GM12875 (cell line): ENCODE measurements around the gene IFRD1.
"Not testable (repeated sequence)": the region's sequence is repeated elsewhere in the genome, so short reads cannot be mapped to it uniquely, and the experiment has no call there.

Experiments used
- H3K4me3 ChIP-seq: one replicate; pipeline ENCODE4 v1.5.1; 2011; ENCODE audit warnings: low read depth, low read length, control low read depth
- CTCF ChIP-seq: IDR thresholded peaks from 2 replicates; pipeline ENCODE4 v1.5.1; 2011; ENCODE audit warnings: low read depth, mild to moderate bottlenecking, control low read depth, inconsistent platforms, low read length, moderate library complexity, borderline replicate concordance; ENCODE audit not compliant: insufficient read depth

The IFRD1 gene

GRCh38 chr7:112449353-112449752 lies 907 bp upstream of the IFRD1 start:
- peak overlapping the region; percentile 77 for H3K4me3 ChIP-seq
- no peak for TF ChIP-seq CTCF

GRCh38 chr7:112450807-112451761 lies 824 bp downstream of the IFRD1 start:
- no peak for TF ChIP-seq CTCF
- peak overlapping the region; percentile 77 for H3K4me3 ChIP-seq

- H3K4me3 ChIP-seq, result peak overlapping the region; percentile 77
These were observed 2.0 kb downstream of the IFRD1 start for GRCh38 chr7:112452102-112452888.

GRCh38 chr7:112453505-112454171 lies 3.4 kb downstream of the IFRD1 start:
- TF ChIP-seq CTCF, result no peak
- no peak overlapping the region for H3K4me3 ChIP-seq

More at GRCh38 chr7:112452102-112452888, 2.0 kb downstream of the IFRD1 start:
- TF ChIP-seq CTCF, result no peak

GRCh38 chr7:112454191-112454590 lies 3.9 kb downstream of the IFRD1 start:
- not testable (repeated sequence) for H3K4me3 ChIP-seq

- no peak overlapping the region for H3K4me3 ChIP-seq
These were observed 9.4 kb downstream of the IFRD1 start for GRCh38 chr7:112459645-112460044.

More at GRCh38 chr7:112459645-112460044, 9.4 kb downstream of the IFRD1 start:
- TF ChIP-seq CTCF, result no peak
